Thyroid gland (tissue), 4 donors: Measurements from ENCODE around the gene TRABD2B. TPM values are rescaled to one million over a fixed set of nuclear protein-coding genes. Genes with fewer than 3 reads are reported as not detected.

Source experiments
- DNase-seq, 2 donors: peaks; one replicate each; pipeline ENCODE4 v3.0.0-alpha.2; 2019
- H3K27ac ChIP-seq, 3 donors: fragments of 200-600 bp; sonication (generic); 1 replicate in 2 of 3; 2 replicates in 1 of 3; pipeline ENCODE4 v1.5.1; 2016 to 2019; ENCODE audit warnings: mild to moderate bottlenecking in 1 of 3, moderate library complexity in 1 of 3
- H3K27me3 ChIP-seq: fragments of 200-600 bp; sonication (generic); one replicate; pipeline ENCODE4 v1.5.1; 2019
- H3K36me3 ChIP-seq, 2 donors: fragments of 200-600 bp; sonication (generic); one replicate each; pipeline ENCODE4 v1.5.1; 2016 to 2019
- H3K4me1 ChIP-seq, 2 donors: fragments of 200-600 bp; sonication (generic); one replicate each; pipeline ENCODE4 v1.5.1; 2017 to 2019
- H3K4me3 ChIP-seq, 3 donors: fragments of 200-600 bp; sonication (generic); replicated peaks in 1 of 3; 1 replicate in 2 of 3; 2 replicates in 1 of 3; pipeline ENCODE4 v1.5.1; 2016; ENCODE audit warnings: mild to moderate bottlenecking in 1 of 3
- H3K9me3 ChIP-seq: fragments of 200-600 bp; sonication (generic); one replicate; pipeline ENCODE4 v1.5.1; 2017
- CTCF ChIP-seq, 6 experiments: fragments of 200-600 bp in 3 of 6; fragments of 450-650 bp in 3 of 6; sonication (generic) in 3 of 6; IDR thresholded peaks; one replicate each; pipeline ENCODE4 v1.5.1; 2016 to 2019; ENCODE audit warnings: antibody characterized with exemption in 6 of 6, mild to moderate bottlenecking in 2 of 6, inconsistent platforms in 1 of 6, moderate library complexity in 1 of 6
- POLR2A ChIP-seq, 2 donors: fragments of 450-650 bp; IDR thresholded peaks; one replicate each; pipeline ENCODE4 v1.6.1; 2017; ENCODE audit warnings: antibody characterized with exemption in 2 of 2, mild to moderate bottlenecking in 2 of 2, moderate library complexity in 1 of 2
- WGBS, 2 donors: methylation state at CpG; one replicate each; pipeline ENCODE4 v1.1.5; 2017; 5-methylcytosine and 5-hydroxymethylcytosine counted together
- intact Hi-C: fragments of 100-400 bp; cut with DNase I; formaldehyde crosslinking; loops from one replicate; pipeline ENCODE4 v1.15.1; 2023
- total RNA-seq, 4 donors: library from RNA; depleted of rRNA; stranded (reverse); fragments of >200 nt; gene quantifications; one replicate each; pipeline ENCODE4 v1.2.3, GENCODE V29; 2016

TRABD2B gene
- total RNA-seq = 1 to 10 TPM in 1 of 4 donors, under 1 TPM in 3; 0.34 to 1.1 (median 0.63) TPM

- H3K4me1 ChIP-seq = peaks cover 0 to 18% of the 10 kb centered on the region in 2 donors
- H3K27ac ChIP-seq = peak within 1 kb of the TSS in 1 of 3 donors; percentile 15
- no peak for TF ChIP-seq POLR2A (IDR thresholded peaks at IDR 0.05)
- peak; percentile 61 to 99 (median 92) for TF ChIP-seq CTCF (IDR thresholded peaks at IDR 0.05)
- H3K27me3 ChIP-seq = no peaks in the 10 kb centered on the region
- intact Hi-C loops = no loop called here
- peak; percentile 69 to 72 for DNase-seq
- H3K36me3 ChIP-seq = no peaks in the 10 kb centered on the region
- H3K4me3 ChIP-seq = peak within 1 kb of the TSS in 1 of 3 donors; percentile 50
- no peaks in the 10 kb centered on the region for H3K9me3 ChIP-seq
- 5 to 7% methylated on average over 39 to 42 of the region's 86 CpGs for WGBS, 2 donors
These were observed at the start of gene TRABD2B for GRCh38 chr1:47997289-47998200. Gene TRABD2B (minus strand): TSS chr1:47997385.

GRCh38 chr1:48044311-48044710 lies 47.1 kb upstream of the TRABD2B start:
- TF ChIP-seq POLR2A (IDR thresholded peaks at IDR 0.05) (no peak), CTCF (IDR thresholded peaks at IDR 0.05) (no peak)
- H3K4me3 ChIP-seq = no peak overlapping the region
- WGBS, 2 donors = 81 to 85% methylated on average over 2 of the region's 2 CpGs
- no peak for DNase-seq
- H3K27me3 ChIP-seq = no peaks in the 10 kb centered on the region
- H3K9me3 ChIP-seq = no peaks in the 10 kb centered on the region
- peaks cover 0 to 7% of the 10 kb centered on the region in 2 donors for H3K4me1 ChIP-seq
- intact Hi-C loops = no loop called here
- no peak overlapping the region for H3K27ac ChIP-seq
- H3K36me3 ChIP-seq = no peaks in the 10 kb centered on the region

- TF ChIP-seq CTCF (IDR thresholded peaks at IDR 0.05) (no peak), POLR2A (IDR thresholded peaks at IDR 0.05) (no peak)
- Histone ChIP-seq H3K27ac (no peak overlapping the region), H3K27me3 (no peaks in the 10 kb centered on the region), H3K4me3 (no peak overlapping the region), H3K4me1 (peaks cover 0 to 11% of the 10 kb centered on the region in 2 donors), H3K36me3 (no peaks in the 10 kb centered on the region), H3K9me3 (no peaks in the 10 kb centered on the region)
- DNase-seq = no peak
- WGBS, 2 donors = 63 to 66% methylated on average over 2 of the region's 2 CpGs
- intact Hi-C loops = no loop called here
These were observed 46.4 kb upstream of the TRABD2B start for GRCh38 chr1:48043622-48044021.

- H3K4me3 ChIP-seq = no peak overlapping the region
- DNase-seq = no peak
- no peaks in the 10 kb centered on the region for H3K9me3 ChIP-seq
- 58 to 62% methylated on average over 5 to 6 of the region's 6 CpGs for WGBS, 2 donors
- H3K27me3 ChIP-seq = no peaks in the 10 kb centered on the region
- peaks cover 0 to 11% of the 10 kb centered on the region in 2 donors for H3K4me1 ChIP-seq
- H3K36me3 ChIP-seq = no peaks in the 10 kb centered on the region
- H3K27ac ChIP-seq = no peak overlapping the region
- TF ChIP-seq POLR2A (IDR thresholded peaks at IDR 0.05) (no peak), CTCF (IDR thresholded peaks at IDR 0.05) (no peak)
- intact Hi-C loops = no loop called here
These were observed 43.0 kb upstream of the TRABD2B start for GRCh38 chr1:48040154-48040553.
